GM23248 (cell line): Measurements from ENCODE around the gene IL31RA. TPM values are rescaled to one million over a fixed set of nuclear protein-coding genes. Genes with fewer than 3 reads are reported as not detected.
A peak's percentile ranks its signal among the peaks of the same experiment; 100 is the strongest.

Source experiments
- DNase-seq: peaks from one replicate; pipeline ENCODE4 v3.0.0-alpha.2; 2015
- H2AFZ ChIP-seq: fragments of 200-600 bp; sonication (generic); 2 replicates; pipeline ENCODE4 v1.6.1; 2016; ENCODE audit warnings: antibody characterized with exemption
- H3F3A ChIP-seq: fragments of 200-600 bp; sonication (generic); 2 replicates; pipeline ENCODE4 v1.6.1; 2016; ENCODE audit warnings: mild to moderate bottlenecking, antibody characterized with exemption, mixed run types; ENCODE audit not compliant: insufficient read depth
- H3K27ac ChIP-seq: fragments of 200-600 bp; sonication (generic); 2 replicates; pipeline ENCODE4 v1.5.1; 2016; ENCODE audit warnings: mild to moderate bottlenecking
- H3K27me3 ChIP-seq: fragments of 200-600 bp; sonication (generic); replicated peaks from 2 replicates; pipeline ENCODE4 v1.6.1; 2016; ENCODE audit warnings: mild to moderate bottlenecking; ENCODE audit not compliant: insufficient read depth
- H3K36me3 ChIP-seq: fragments of 200-600 bp; sonication (generic); 2 replicates; pipeline ENCODE4 v1.6.1; 2016; ENCODE audit warnings: low read depth, mild to moderate bottlenecking
- H3K4me1 ChIP-seq: fragments of 200-600 bp; sonication (generic); 2 replicates; pipeline ENCODE4 v1.6.1; 2016; ENCODE audit warnings: mild to moderate bottlenecking; ENCODE audit not compliant: insufficient read depth
- H3K4me2 ChIP-seq: fragments of 200-600 bp; sonication (generic); one replicate; pipeline ENCODE4 v1.6.1; 2016; ENCODE audit warnings: mild to moderate bottlenecking; ENCODE audit not compliant: unreplicated experiment
- H3K4me3 ChIP-seq: fragments of 200-600 bp; sonication (generic); 2 replicates; pipeline ENCODE4 v1.5.1; 2016; ENCODE audit warnings: mild to moderate bottlenecking
- H3K79me2 ChIP-seq: fragments of 200-600 bp; sonication (generic); 2 replicates; pipeline ENCODE4 v1.6.1; 2016; ENCODE audit warnings: mild to moderate bottlenecking; ENCODE audit not compliant: insufficient read depth
- H3K9ac ChIP-seq: fragments of 200-600 bp; sonication (generic); 2 replicates; pipeline ENCODE4 v1.6.1; 2016; ENCODE audit warnings: mild to moderate bottlenecking
- H3K9me2 ChIP-seq: fragments of 200-600 bp; sonication (generic); 2 replicates; pipeline ENCODE4 v1.6.1; 2016; ENCODE audit warnings: mixed run types, mild to moderate bottlenecking, moderate library complexity; ENCODE audit not compliant: insufficient read depth
- H3K9me3 ChIP-seq: fragments of 200-600 bp; sonication (generic); one replicate; pipeline ENCODE4 v1.6.1; 2017; ENCODE audit warnings: low read depth
- H4K20me1 ChIP-seq: fragments of 200-600 bp; sonication (generic); 2 replicates; pipeline ENCODE4 v1.6.0; 2016; ENCODE audit not compliant: insufficient read depth
- EZH2 ChIP-seq: fragments of 200-600 bp; sonication (generic); IDR thresholded peaks from 2 replicates; pipeline ENCODE4 v1.6.1; 2018; ENCODE audit warnings: antibody characterized with exemption, mild to moderate bottlenecking; ENCODE audit not compliant: insufficient read depth, poor library complexity, severe bottlenecking
- EZH2phosphoT487 ChIP-seq: fragments of 200-600 bp; sonication (generic); IDR thresholded peaks from 2 replicates; pipeline ENCODE4 v1.6.1; 2018; ENCODE audit warnings: antibody characterized with exemption, moderate library complexity, mild to moderate bottlenecking, low read depth; ENCODE audit not compliant: insufficient read depth
- WGBS, 2 experiments: methylation state at CpG; one replicate each; pipeline ENCODE4 v1.1.6; 2015 to 2017; ENCODE audit warnings: low lambda C conversion rate in 2 of 2, low coverage in 1 of 2; ENCODE audit errors: missing lambda C conversion rate in 2 of 2; 5-methylcytosine and 5-hydroxymethylcytosine counted together
- in situ Hi-C: fragments of 300-500 bp; cut with MboI; formaldehyde crosslinking; loops from 2 replicates; pipeline ENCODE4 v1.15.0; 2020
- polyA plus RNA-seq: library from polyadenylated mRNA; unstranded; fragments of >200 nt; fragmentation: Nextera tagmentation; extraction: Ambion mirVana; gene quantifications from 2 replicates; pipeline ENCODE4 v1.2.1, GENCODE V29; 2016
- total RNA-seq: library from RNA; depleted of rRNA; stranded (reverse); fragments of >200 nt; shearing (Covaris generic); gene quantifications from 2 replicates; pipeline ENCODE4 v1.2.3, GENCODE V29; 2014

Gene IL31RA
- total and polyA plus RNA-seq, 2 experiments from 2014 or later, result 0.08 TPM; not detected in 1

DNA sequence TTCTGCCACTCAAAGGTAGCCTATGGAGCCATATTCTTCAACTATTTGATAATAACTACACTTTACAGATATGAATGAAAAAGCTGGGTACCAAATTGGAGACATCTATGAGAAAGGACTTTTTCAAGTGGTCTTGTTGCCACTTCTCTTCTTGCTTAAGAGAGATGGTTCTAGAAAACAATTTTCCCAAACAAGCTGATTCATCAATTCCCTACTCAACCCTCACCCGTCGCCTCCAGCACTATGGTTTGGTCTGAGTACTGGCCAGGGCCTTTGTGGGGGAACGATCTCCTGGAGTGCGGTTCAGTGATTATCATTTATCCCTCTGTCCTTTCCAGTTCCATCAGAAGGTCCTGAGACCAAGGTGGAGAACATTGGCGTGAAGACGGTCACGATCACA, 56.8 kb downstream of the IL31RA start:
- no peak overlapping the region for H3K4me2 ChIP-seq
- H2AFZ ChIP-seq, result no peak overlapping the region
- no peaks in the 10 kb centered on the region for H3F3A ChIP-seq
- no peak overlapping the region for H3K27ac ChIP-seq
- no peak for TF ChIP-seq EZH2phosphoT487
- TF ChIP-seq EZH2, result no peak
- no peak overlapping the region for H3K4me3 ChIP-seq
- no peaks in the 10 kb centered on the region for H3K9me3 ChIP-seq
- no peaks in the 10 kb centered on the region for H3K79me2 ChIP-seq
- H3K9ac ChIP-seq, result no peak overlapping the region
- peaks cover 11% of the 10 kb centered on the region for H3K4me1 ChIP-seq
- 96 to 97% methylated on average over 7 of the region's 7 CpGs for WGBS, 2 experiments
- H3K36me3 ChIP-seq, result no peaks in the 10 kb centered on the region
- H4K20me1 ChIP-seq, result no peaks in the 10 kb centered on the region
- no peak for DNase-seq
- H3K27me3 ChIP-seq, result no peaks in the 10 kb centered on the region
- no peaks in the 10 kb centered on the region for H3K9me2 ChIP-seq
- in situ Hi-C loops, result loop anchor here (25.0 kb wide), 1 partner anchor 571 kb away; no protein-coding TSS in a partner anchor

DNA sequence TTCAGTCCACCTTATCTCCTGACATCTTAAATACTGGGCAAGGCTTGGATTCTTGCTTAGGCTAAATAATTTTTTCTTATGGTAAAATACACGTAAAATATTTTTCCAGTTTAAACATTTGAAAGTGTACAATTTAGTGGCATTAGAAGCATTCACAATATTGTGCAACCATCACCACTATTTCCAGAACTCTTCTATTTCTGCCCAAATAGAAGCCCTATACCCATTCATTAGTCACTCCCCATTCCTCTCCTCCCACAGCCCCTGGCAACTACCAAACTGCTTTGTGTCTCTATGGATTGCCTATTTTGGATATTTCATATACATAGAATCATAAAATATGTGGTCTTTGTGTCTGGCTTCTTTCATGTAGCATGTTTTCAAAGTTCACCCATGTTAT, 57.6 kb downstream of the IL31RA start:
- no peaks in the 10 kb centered on the region for H3K9me2 ChIP-seq
- 0 to 4% methylated on average over 1 of the region's 1 CpG for WGBS, 2 experiments

DNA sequence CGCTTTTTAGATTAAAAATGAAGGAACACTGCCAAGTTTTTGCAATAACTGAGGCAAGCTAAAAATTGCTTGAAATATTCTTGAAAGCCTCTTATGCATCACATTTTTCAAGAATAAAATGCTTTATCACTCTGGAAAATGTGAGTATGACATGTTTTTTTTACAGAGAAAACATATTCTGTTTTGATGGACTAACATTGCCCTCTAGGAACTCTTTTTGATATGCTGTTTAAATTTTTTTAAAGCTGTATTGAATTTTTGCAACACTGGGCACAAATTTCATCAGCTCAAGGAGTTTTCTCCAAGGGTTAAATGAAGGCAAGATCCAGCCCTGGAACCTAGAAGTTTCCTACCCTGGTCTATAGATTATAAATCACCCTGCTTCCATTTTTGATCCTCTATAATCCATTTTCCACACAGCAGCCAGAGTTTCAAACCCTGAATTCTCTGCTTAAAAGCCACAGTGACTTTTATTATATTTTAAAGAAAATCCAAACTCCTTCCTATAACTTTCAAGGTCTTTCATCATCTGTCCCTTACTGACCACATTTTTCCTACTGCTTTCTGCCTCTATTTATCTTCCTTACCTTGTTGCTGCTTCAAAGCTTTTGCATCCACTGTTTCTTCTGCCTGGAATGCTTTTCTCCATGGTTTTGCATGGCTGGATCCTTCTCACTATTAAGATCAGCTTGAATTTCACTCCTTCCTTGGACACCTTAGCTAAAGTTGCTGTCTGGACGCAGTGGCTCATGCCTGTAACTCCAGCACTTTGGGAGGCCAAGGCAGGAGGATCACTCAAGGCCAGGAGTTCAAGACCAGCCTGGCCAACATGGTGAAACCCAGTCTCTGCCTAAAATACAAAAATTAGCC, 60.9 kb downstream of the IL31RA start:
- Histone ChIP-seq H3K9me2 (no peaks in the 10 kb centered on the region), H3K36me3 (no peaks in the 10 kb centered on the region), H2AFZ (peak overlapping the region; percentile 82), H3K4me3 (no peak overlapping the region), H3K9me3 (no peaks in the 10 kb centered on the region), H3K79me2 (no peaks in the 10 kb centered on the region), H3K27me3 (no peaks in the 10 kb centered on the region), H4K20me1 (no peaks in the 10 kb centered on the region), H3K4me2 (no peak overlapping the region), H3K27ac (0 out of 2 replicates have a peak overlapping the region, but pooled peaks have one; percentile 6), H3K4me1 (peaks cover 11% of the 10 kb centered on the region), H3K9ac (peak overlapping the region; percentile 52), H3F3A (no peaks in the 10 kb centered on the region)
- 58 to 67% methylated on average over 2 of the region's 2 CpGs for WGBS, 2 experiments
- TF ChIP-seq EZH2phosphoT487 (no peak), EZH2 (no peak)
- in situ Hi-C loops, result loop anchor here (10.0 to 25.0 kb wide), 2 partner anchors 187 to 575 kb away; no protein-coding TSS in a partner anchor
- peak; percentile 46 for DNase-seq

More for the DNA sequence above, 57.6 kb downstream of the IL31RA start:
- in situ Hi-C loops, result loop anchor here (25.0 kb wide), 1 partner anchor 572 kb away; no protein-coding TSS in a partner anchor
- Histone ChIP-seq H3K36me3 (no peaks in the 10 kb centered on the region), H3K4me1 (peaks cover 11% of the 10 kb centered on the region), H3K27ac (no peak overlapping the region), H3F3A (no peaks in the 10 kb centered on the region), H3K27me3 (no peaks in the 10 kb centered on the region), H3K9me3 (no peaks in the 10 kb centered on the region), H4K20me1 (no peaks in the 10 kb centered on the region), H2AFZ (no peak overlapping the region), H3K4me2 (no peak overlapping the region), H3K79me2 (no peaks in the 10 kb centered on the region), H3K9ac (no peak overlapping the region), H3K4me3 (no peak overlapping the region)
- TF ChIP-seq EZH2phosphoT487 (no peak), EZH2 (no peak)
- peak; percentile 27 for DNase-seq

DNA sequence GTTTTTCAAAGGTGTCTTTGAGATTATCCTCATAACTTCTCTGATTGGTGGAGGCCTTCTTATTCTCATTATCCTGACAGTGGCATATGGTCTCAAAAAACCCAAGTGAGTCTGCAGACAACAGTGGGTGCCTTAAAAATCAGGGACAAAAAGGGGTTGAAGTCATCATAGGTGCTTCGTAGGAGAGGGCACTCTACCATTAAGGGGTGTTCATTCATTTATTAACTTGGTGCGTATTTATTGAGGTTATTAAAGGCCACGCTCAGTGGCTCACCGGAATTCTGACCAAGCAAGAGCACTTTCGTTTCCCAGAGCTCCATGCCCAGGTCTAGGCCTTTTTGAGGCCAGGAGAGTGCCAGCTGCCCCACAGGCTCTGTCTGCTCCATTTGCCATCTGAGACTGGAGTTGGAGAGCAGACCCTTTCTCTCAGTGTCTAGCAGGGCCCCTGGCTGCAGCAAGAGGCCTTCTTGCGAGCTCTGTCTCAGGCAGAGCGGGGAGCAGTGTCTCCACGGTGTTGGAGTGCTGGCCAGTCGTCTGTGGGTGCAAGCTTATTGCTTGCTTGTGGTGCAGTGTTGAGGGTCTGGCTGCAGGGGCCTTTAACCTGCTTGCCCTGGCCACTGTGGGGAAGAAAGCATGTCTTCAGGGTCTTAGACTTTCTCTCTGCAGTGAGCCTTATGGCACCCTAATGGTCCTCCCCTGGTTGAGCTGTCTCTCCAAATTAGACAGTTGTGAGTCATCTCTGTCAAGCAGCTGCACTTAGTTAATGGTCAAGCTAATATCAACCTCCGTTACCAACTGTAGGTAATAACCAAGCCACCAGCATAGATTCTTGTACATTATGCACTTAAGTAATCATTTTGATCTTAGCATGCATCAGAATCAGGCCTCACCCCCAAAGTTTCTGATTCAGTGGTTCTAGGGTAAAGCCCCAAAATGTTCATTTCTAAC, 62.6 kb downstream of the IL31RA start:
- DNase-seq, result peak; percentile 27
- 89% methylated on average over 10 of the region's 10 CpGs for WGBS, 2 experiments
- in situ Hi-C loops, result loop anchor here (10.0 to 25.0 kb wide), 2 partner anchors 189 to 576 kb away; no protein-coding TSS in a partner anchor

More for the DNA sequence above, 62.6 kb downstream of the IL31RA start:
- Histone ChIP-seq H2AFZ (no peak overlapping the region), H3K79me2 (no peaks in the 10 kb centered on the region), H3K36me3 (no peaks in the 10 kb centered on the region), H3K9ac (no peak overlapping the region), H3K9me3 (no peaks in the 10 kb centered on the region), H3K4me3 (no peak overlapping the region), H3K4me1 (peaks cover 11% of the 10 kb centered on the region), H3F3A (no peaks in the 10 kb centered on the region), H3K4me2 (no peak overlapping the region), H3K9me2 (no peaks in the 10 kb centered on the region), H4K20me1 (no peaks in the 10 kb centered on the region), H3K27me3 (no peaks in the 10 kb centered on the region), H3K27ac (no peak overlapping the region)
- TF ChIP-seq EZH2phosphoT487, result no peak
- TF ChIP-seq EZH2, result no peak
